K562 (cell line): ENCODE data around the gene NAGLU. TPM values are rescaled to one million over a fixed set of nuclear protein-coding genes. Genes with fewer than 3 reads are reported as not detected.

Experiments
- ATAC-seq: fragments of 200-7000 bp; cut with Tn5 transposase; 3 replicates; pipeline ENCODE4 v1.9.1; 2020; ENCODE audit warnings: moderate library complexity
- BruUV-seq: library from RNA; stranded (reverse); fragments of 400-500 nt; replicated peaks from 2 replicates; lab custom pipeline; 2021; lab: Mats Ljungman, UMichigan
- CTCF ChIA-PET: fragments of 300-600 bp; formaldehyde crosslinking; extraction: SDS; loops from one replicate; lab custom pipeline; 2021; ENCODE audit warnings: low intra/inter-chr PET ratio; lab: Yijun Ruan, JAX
- POLR2A ChIA-PET: fragments of 300-600, 350-650 bp; sonication (Branson Sonifier 250); formaldehyde crosslinking; extraction: SDS; loops from one replicate; lab custom pipeline; 2021; ENCODE audit warnings: antibody characterized with exemption, inconsistent platforms; lab: Yijun Ruan, JAX
- DNase-seq, 4 experiments: peaks; one replicate each; pipeline versions ENCODE4 v3.0.0 to v3.0.0-alpha.2; 2011 to 2018; ENCODE audit warnings: low spot score in 3 of 4, mixed read lengths in 3 of 4; ENCODE audit errors: extremely low read depth in 1 of 4
- FAIRE-seq: peaks from 2 replicates; lab custom pipeline; 2011; peaks lifted over from hg19 to GRCh38; lab: Jason Lieb, UNC
- H2AFZ ChIP-seq: 2 replicates; pipeline ENCODE4 v1.6.0; 2011; ENCODE audit warnings: low read depth, low read length, control low read depth, inconsistent platforms
- H3K27ac ChIP-seq: fragments of 200-600 bp; 3 replicates; pipeline ENCODE4 v1.8.0; 2011; ENCODE audit warnings: low read depth, mild to moderate bottlenecking, control low read depth, inconsistent platforms, low read length, moderate library complexity, mixed read lengths; ENCODE audit errors: extremely low read depth
- H3K27me3 ChIP-seq, 2 experiments: fragments of 300-600 bp in 1 of 2; 2 replicates in 1 of 2; 3 replicates in 1 of 2; pipeline versions ENCODE4 v1.6.0 to v1.8.0; 2011; ENCODE audit warnings: inconsistent platforms in 2 of 2, low read length in 2 of 2, mild to moderate bottlenecking in 1 of 2, mixed read lengths in 1 of 2, moderate library complexity in 1 of 2; ENCODE audit not compliant: control insufficient read depth in 2 of 2, insufficient read depth in 2 of 2
- H3K36me3 ChIP-seq: fragments of 300-600 bp; 3 replicates; pipeline ENCODE4 v1.8.0; 2011; ENCODE audit warnings: mild to moderate bottlenecking, low read length, inconsistent platforms; ENCODE audit not compliant: control insufficient read depth, insufficient read depth
- H3K4me1 ChIP-seq, 2 experiments: fragments of 200-600 bp in 1 of 2; replicated peaks in 1 of 2; 2 replicates in 1 of 2; 3 replicates in 1 of 2; pipeline versions ENCODE4 v1.5.1 to v1.8.0; 2011; ENCODE audit warnings: inconsistent platforms in 2 of 2, low read length in 2 of 2, mild to moderate bottlenecking in 1 of 2, mixed read lengths in 1 of 2, moderate library complexity in 1 of 2; ENCODE audit not compliant: control insufficient read depth in 2 of 2, insufficient read depth in 2 of 2
- H3K4me2 ChIP-seq: 2 replicates; pipeline ENCODE4 v1.6.1; 2011; ENCODE audit warnings: low read length, control low read depth, inconsistent platforms, mixed read lengths; ENCODE audit not compliant: insufficient read depth
- H3K4me3 ChIP-seq: fragments of 200-600 bp; sonication (generic), shearing (Covaris generic); 2 replicates; pipeline ENCODE4 v1.5.1; 2016; ENCODE audit warnings: control low read depth, inconsistent platforms
- H3K79me2 ChIP-seq: fragments of 200-600 bp; 3 replicates; pipeline ENCODE4 v1.8.0; 2011; ENCODE audit warnings: low read length, inconsistent platforms; ENCODE audit not compliant: control insufficient read depth, insufficient read depth
- H3K9ac ChIP-seq, 2 experiments: 2 replicates each; pipeline versions ENCODE4 v1.6.0 to v1.6.1; 2011; ENCODE audit warnings: low read depth in 2 of 2, low read length in 2 of 2, control low read depth in 1 of 2, inconsistent platforms in 1 of 2, mild to moderate bottlenecking in 1 of 2, mixed read lengths in 1 of 2; ENCODE audit not compliant: insufficient read depth in 1 of 2
- H3K9me1 ChIP-seq: one replicate; pipeline ENCODE4 v1.6.0; 2011; ENCODE audit warnings: inconsistent platforms, mild to moderate bottlenecking, low read length, moderate library complexity; ENCODE audit not compliant: control insufficient read depth, insufficient read depth
- H3K9me3 ChIP-seq: replicated peaks from 2 replicates; pipeline ENCODE4 v1.5.1; 2011; ENCODE audit warnings: low read depth, low read length, inconsistent platforms; ENCODE audit not compliant: control insufficient read depth, insufficient read depth
- H4K20me1 ChIP-seq: replicated peaks from 2 replicates; pipeline ENCODE4 v1.6.1; 2011; ENCODE audit warnings: low read length, inconsistent platforms, mixed read lengths; ENCODE audit not compliant: control insufficient read depth, insufficient read depth
- CC2D1A ChIP-seq: fragments of 450-650 bp; IDR thresholded peaks from 2 replicates; pipeline ENCODE4 v1.6.1; 2017; ENCODE audit warnings: mild to moderate bottlenecking
- DPF2 ChIP-seq: fragments of 450-650 bp; IDR thresholded peaks from 2 replicates; pipeline ENCODE4 v1.6.1; 2016
- HOXB6 ChIP-seq: fragments of 250-450 bp; sonication (Bioruptor Pico); IDR thresholded peaks from 2 replicates; pipeline ENCODE4 v1.5.1; 2022; ENCODE audit warnings: mild to moderate bottlenecking, borderline replicate concordance
- POLR3A ChIP-seq: IDR thresholded peaks from 2 replicates; pipeline ENCODE4 v1.6.1; 2011; ENCODE audit warnings: borderline replicate concordance, mild to moderate bottlenecking, moderate library complexity; ENCODE audit not compliant: insufficient read length, insufficient read depth; ENCODE audit errors: extremely low read depth
- TAF7 ChIP-seq: fragments of 450-650 bp; IDR thresholded peaks from 2 replicates; pipeline ENCODE4 v1.6.1; 2016; ENCODE audit warnings: missing genetic modification characterization, missing compliant biosample characterization
- WHSC1 ChIP-seq: IDR thresholded peaks from one replicate; pipeline ENCODE4 v1.6.1; 2012; ENCODE audit warnings: low read length, control low read depth, inconsistent platforms
- ZNF121 ChIP-seq: sonication (generic); formaldehyde crosslinking; conservative IDR thresholded peaks from 2 replicates; pipeline ENCODE4 v1.8.0; 2022; ENCODE audit warnings: missing genetic modification reagents
- WGBS: fragments of 100-300 bp; shearing (Covaris generic); methylation state at CpG from one replicate; pipeline ENCODE4 v1.1.6; 2016; ENCODE audit warnings: low coverage, mixed read lengths; ENCODE audit not compliant: insufficient coverage; ENCODE audit errors: missing lambda C conversion rate; 5-methylcytosine and 5-hydroxymethylcytosine counted together
- in situ Hi-C: fragments of 300-500 bp; cut with MboI; formaldehyde crosslinking; loops from 4 replicates; pipeline ENCODE4 v1.15.0; 2018; ENCODE audit warnings: inconsistent platforms, mixed read lengths
- intact Hi-C: fragments of 100-400 bp; cut with micrococcal nuclease; formaldehyde crosslinking; loops from 2 replicates; pipeline ENCODE4 v1.14.2; 2022
- polyA plus RNA-seq, 8 experiments: library from polyadenylated mRNA; depleted of rRNA in 4 of 8; stranded (reverse) in 5 of 8; unstranded in 3 of 8; fragments of >200 nt; fragmentation: Nextera tagmentation in 2 of 8; fragmentation: Illumina TruSeq in 1 of 8; extraction: Ambion mirVana in 2 of 8; extraction: Trizol in 1 of 8; gene quantifications; 2 replicates each; pipeline versions ENCODE4 v1.2.1 to v1.2.3, GENCODE V29; 2011 to 2014; ENCODE audit warnings: inconsistent platforms in 1 of 8, missing spikeins in 1 of 8
- total RNA-seq, 7 experiments: library from RNA; depleted of rRNA in 6 of 7; stranded (reverse); fragments of >200 nt in 6 of 7; fragmentation: Illumina TruSeq in 2 of 7; extraction: Trizol in 2 of 7; gene quantifications; 2 replicates each; pipeline versions ENCODE4 v1.2.1 to v1.2.3, GENCODE V29; 2011 to 2021; ENCODE audit warnings: low replicate concordance in 1 of 7
- TF ChIP-seq, protein P1 (sequence below): fragments of 250-450 bp; sonication (Bioruptor Pico); IDR thresholded peaks from 2 replicates; pipeline ENCODE4 v1.5.0; 2021
- TF ChIP-seq, protein P2 (sequence below): fragments of 200-800 bp; sonication (Bioruptor generic); IDR thresholded peaks from 2 replicates; pipeline ENCODE4 v1.6.1; 2017; ENCODE audit warnings: missing genetic modification characterization, missing compliant biosample characterization
- TF ChIP-seq, protein P3 (sequence below): IDR thresholded peaks from 2 replicates; pipeline ENCODE4 v1.6.1; 2014; ENCODE audit warnings: antibody characterized with exemption

Gene NAGLU
- total and polyA plus RNA-seq, 9 of the 15 experiments (the other 6 are each of a cell fraction or from before 2014, with no cell fraction given), result 0.04 to 21.5 (median 8.5) TPM

DNA sequence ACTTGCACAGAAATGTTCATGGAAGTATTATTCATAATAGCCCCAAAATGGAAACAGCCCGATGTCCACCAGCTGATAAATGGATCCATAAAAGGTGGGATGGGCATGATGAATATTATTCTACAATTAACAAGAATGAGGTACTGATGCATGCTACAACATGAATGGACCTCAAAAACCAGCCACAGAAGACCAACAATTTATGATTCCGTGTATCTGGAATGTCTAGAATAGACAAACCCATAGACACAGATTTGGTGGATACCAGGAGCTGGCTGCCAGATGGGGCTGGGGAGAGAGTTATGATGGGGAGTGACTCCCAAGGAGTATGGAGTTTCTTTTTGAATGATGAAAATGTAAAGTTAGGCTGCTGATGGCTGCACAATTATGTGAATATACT lies 10.8 kb upstream of the NAGLU start:
- Histone ChIP-seq H3K27ac (no peak overlapping the region), H2AFZ (no peak overlapping the region), H3K79me2 (no peaks in the 10 kb centered on the region), H3K4me3 (no peak overlapping the region), H3K36me3 (peaks cover 33% of the 10 kb centered on the region; the same call in 2 of the 3 replicates), H3K4me2 (no peak overlapping the region), H3K27me3 (no peaks in the 10 kb centered on the region), H3K9me3 (no peaks in the 10 kb centered on the region), H3K4me1 (peaks cover 25 to 57% of the 10 kb centered on the region in 2 experiments), H3K9me1 (no peaks in the 10 kb centered on the region), H4K20me1 (no peaks in the 10 kb centered on the region), H3K9ac (no peak overlapping the region)
- FAIRE-seq, result no peak
- TF ChIP-seq, protein P1, sequence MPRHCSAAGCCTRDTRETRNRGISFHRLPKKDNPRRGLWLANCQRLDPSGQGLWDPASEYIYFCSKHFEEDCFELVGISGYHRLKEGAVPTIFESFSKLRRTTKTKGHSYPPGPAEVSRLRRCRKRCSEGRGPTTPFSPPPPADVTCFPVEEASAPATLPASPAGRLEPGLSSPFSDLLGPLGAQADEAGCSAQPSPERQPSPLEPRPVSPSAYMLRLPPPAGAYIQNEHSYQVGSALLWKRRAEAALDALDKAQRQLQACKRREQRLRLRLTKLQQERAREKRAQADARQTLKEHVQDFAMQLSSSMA, result no peak
- TF ChIP-seq, protein P2, sequence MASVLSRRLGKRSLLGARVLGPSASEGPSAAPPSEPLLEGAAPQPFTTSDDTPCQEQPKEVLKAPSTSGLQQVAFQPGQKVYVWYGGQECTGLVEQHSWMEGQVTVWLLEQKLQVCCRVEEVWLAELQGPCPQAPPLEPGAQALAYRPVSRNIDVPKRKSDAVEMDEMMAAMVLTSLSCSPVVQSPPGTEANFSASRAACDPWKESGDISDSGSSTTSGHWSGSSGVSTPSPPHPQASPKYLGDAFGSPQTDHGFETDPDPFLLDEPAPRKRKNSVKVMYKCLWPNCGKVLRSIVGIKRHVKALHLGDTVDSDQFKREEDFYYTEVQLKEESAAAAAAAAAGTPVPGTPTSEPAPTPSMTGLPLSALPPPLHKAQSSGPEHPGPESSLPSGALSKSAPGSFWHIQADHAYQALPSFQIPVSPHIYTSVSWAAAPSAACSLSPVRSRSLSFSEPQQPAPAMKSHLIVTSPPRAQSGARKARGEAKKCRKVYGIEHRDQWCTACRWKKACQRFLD (CRISPR knock-in tag), result no peak
- TF ChIP-seq ZNF121 (CRISPR knock-in tag), result no peak
- TF ChIP-seq TAF7 (tag), result no peak
- TF ChIP-seq POLR3A, result no peak
- TF ChIP-seq CC2D1A, result no peak
- no peak for TF ChIP-seq DPF2
- TF ChIP-seq, protein P3, sequence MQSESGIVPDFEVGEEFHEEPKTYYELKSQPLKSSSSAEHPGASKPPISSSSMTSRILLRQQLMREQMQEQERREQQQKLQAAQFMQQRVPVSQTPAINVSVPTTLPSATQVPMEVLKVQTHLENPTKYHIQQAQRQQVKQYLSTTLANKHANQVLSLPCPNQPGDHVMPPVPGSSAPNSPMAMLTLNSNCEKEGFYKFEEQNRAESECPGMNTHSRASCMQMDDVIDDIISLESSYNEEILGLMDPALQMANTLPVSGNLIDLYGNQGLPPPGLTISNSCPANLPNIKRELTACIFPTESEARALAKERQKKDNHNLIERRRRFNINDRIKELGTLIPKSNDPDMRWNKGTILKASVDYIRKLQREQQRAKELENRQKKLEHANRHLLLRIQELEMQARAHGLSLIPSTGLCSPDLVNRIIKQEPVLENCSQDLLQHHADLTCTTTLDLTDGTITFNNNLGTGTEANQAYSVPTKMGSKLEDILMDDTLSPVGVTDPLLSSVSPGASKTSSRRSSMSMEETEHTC, result no peak
- no peak for TF ChIP-seq WHSC1
- TF ChIP-seq HOXB6 (CRISPR knock-in tag), result no peak
- no peak for ATAC-seq
- CTCF ChIA-PET, result no interaction called here
- in situ Hi-C loops (loop anchor here (5.0 kb wide), 2 partner anchors 103 to 203 kb away; partner anchors contain the start of gene CAVIN1), intact Hi-C loops (no loop called here)
- DNase-seq, result no peak
- POLR2A ChIA-PET, result interaction anchor here (0.7 to 1.6 kb wide), 4 partner anchors 11 to 208 kb away, joined by 3 to 4 read pairs (median 3); partner anchors contain the start of gene NAGLU
- 50% methylated on average over 2 of the region's 2 CpGs for WGBS
- no TSS peak for BruUV-seq
